HG03095 (cell line): ENCODE data around the gene RNF157.
"Not testable (repeated sequence)": the region's sequence is repeated elsewhere in the genome, so short reads cannot be mapped to it uniquely, and the experiment has no call there.

Experiments
- ATAC-seq: cut with Tn5 transposase; IDR thresholded peaks from one replicate; pipeline ENCODE4 v1.9.1; 2021; ENCODE audit warnings: moderate library complexity; ENCODE audit not compliant: unreplicated experiment

RNF157 gene

GRCh38 chr17:76195281-76196096 is 44.8 kb downstream of the RNF157 start:
- ATAC-seq, result no peak

- no peak for ATAC-seq
These were observed 46.7 kb downstream of the RNF157 start for GRCh38 chr17:76193591-76193990.

- ATAC-seq, result no peak
These were observed 48.4 kb downstream of the RNF157 start for GRCh38 chr17:76191896-76192295.

GRCh38 chr17:76189741-76190140 is 50.6 kb downstream of the RNF157 start:
- no peak for ATAC-seq

GRCh38 chr17:76189247-76189646 is 51.0 kb downstream of the RNF157 start:
- no peak for ATAC-seq

GRCh38 chr17:76188213-76189016 is 51.9 kb downstream of the RNF157 start:
- ATAC-seq, result no peak

GRCh38 chr17:76186774-76187173 is 53.5 kb downstream of the RNF157 start:
- ATAC-seq, result not testable (repeated sequence)

- ATAC-seq, result no peak
These were observed 56.0 kb downstream of the RNF157 start for GRCh38 chr17:76184290-76184689.

- ATAC-seq, result no peak
These were observed 58.1 kb downstream of the RNF157 start for GRCh38 chr17:76182016-76182764.

- no peak for ATAC-seq
These were observed 60.5 kb downstream of the RNF157 start for GRCh38 chr17:76179496-76180467.

GRCh38 chr17:76178124-76178523 is 62.2 kb downstream of the RNF157 start:
- ATAC-seq, result no peak

GRCh38 chr17:76176701-76177574 is 63.4 kb downstream of the RNF157 start:
- no peak for ATAC-seq

GRCh38 chr17:76174037-76174436 is 66.3 kb downstream of the RNF157 start:
- ATAC-seq, result no peak

- no peak for ATAC-seq
These were observed 66.8 kb downstream of the RNF157 start for GRCh38 chr17:76173474-76173873.

- ATAC-seq, result no peak
These were observed 68.6 kb downstream of the RNF157 start for GRCh38 chr17:76171706-76172105.

GRCh38 chr17:76170114-76170513 is 70.2 kb downstream of the RNF157 start:
- ATAC-seq, result no peak

- no peak for ATAC-seq
These were observed 73.4 kb downstream of the RNF157 start for GRCh38 chr17:76166906-76167305.

- ATAC-seq, result no peak
These were observed 74.1 kb downstream of the RNF157 start for GRCh38 chr17:76166168-76166567.

- no peak for ATAC-seq
These were observed 76.0 kb downstream of the RNF157 start for GRCh38 chr17:76164331-76164730.
